Breast epithelium (tissue), 4 donors: Measurements from ENCODE around the gene TNS3. TPM values are rescaled to one million over a fixed set of nuclear protein-coding genes. Genes with fewer than 3 reads are reported as not detected.

ENCODE experiments used
- DNase-seq, 2 donors: peaks; one replicate each; pipeline ENCODE4 v3.0.0-alpha.2; 2019; ENCODE audit warnings: low spot score in 2 of 2
- H3K27ac ChIP-seq, 2 donors: fragments of 200-600 bp; sonication (generic) in 1 of 2; one replicate each; pipeline ENCODE4 v1.5.1; 2016 to 2019; ENCODE audit warnings: mild to moderate bottlenecking in 1 of 2
- H3K27me3 ChIP-seq, 2 donors: fragments of 200-600 bp; sonication (generic) in 1 of 2; one replicate each; pipeline versions ENCODE4 v1.5.1 to v1.6.0; 2017 to 2019; ENCODE audit warnings: control low read depth in 1 of 2, mild to moderate bottlenecking in 1 of 2
- H3K36me3 ChIP-seq: fragments of 200-600 bp; one replicate; pipeline ENCODE4 v1.5.1; 2019
- H3K4me1 ChIP-seq, 2 donors: fragments of 200-600 bp; sonication (generic); one replicate each; pipeline ENCODE4 v1.5.1; 2016 to 2019; ENCODE audit warnings: control low read depth in 1 of 2
- H3K4me3 ChIP-seq, 3 donors: fragments of 200-600 bp; sonication (generic); 1 replicate in 2 of 3; 2 replicates in 1 of 3; pipeline ENCODE4 v1.5.1; 2016 to 2019; ENCODE audit warnings: mild to moderate bottlenecking in 3 of 3, moderate library complexity in 2 of 3
- H3K9me3 ChIP-seq, 2 donors: fragments of 200-600 bp; sonication (generic) in 1 of 2; one replicate each; pipeline ENCODE4 v1.5.1; 2016 to 2019; ENCODE audit warnings: control low read depth in 1 of 2
- POLR2A ChIP-seq: fragments of 450-650 bp; IDR thresholded peaks from one replicate; pipeline ENCODE4 v1.6.1; 2016; ENCODE audit warnings: antibody characterized with exemption, mild to moderate bottlenecking, moderate library complexity
- POLR2AphosphoS5 ChIP-seq, 3 donors: sonication (generic); formaldehyde crosslinking; IDR thresholded peaks; one replicate each; pipeline ENCODE4 v1.6.1; 2017; ENCODE audit warnings: antibody characterized with exemption in 3 of 3
- intact Hi-C: fragments of 100-400 bp; cut with DNase I; formaldehyde crosslinking; loops from one replicate; pipeline ENCODE4 v1.15.1; 2023; ENCODE audit warnings: low total_unique reads
- total RNA-seq, 3 donors: library from RNA; depleted of rRNA; stranded (reverse); fragments of >200 nt; gene quantifications; one replicate each; pipeline ENCODE4 v1.1.0, GENCODE V29; 2016
- TF ChIP-seq, protein P1 (sequence below), 3 donors: fragments of 450-650 bp; IDR thresholded peaks; one replicate each; pipeline ENCODE4 v1.5.1; 2016 to 2017; ENCODE audit warnings: antibody characterized with exemption in 3 of 3, mild to moderate bottlenecking in 3 of 3, moderate library complexity in 3 of 3

TNS3 gene
- 10 to 100 TPM; 41.0 to 78.1 (median 56.2) TPM for total RNA-seq

- Histone ChIP-seq H3K4me3 (peak within 1 kb of the TSS; percentile 68 to 89 (median 71)), H3K9me3 (peaks cover 0 to 4% of the 10 kb centered on the region in 2 donors), H3K4me1 (peaks cover 0 to 15% of the 10 kb centered on the region in 2 donors), H3K36me3 (no peaks in the 10 kb centered on the region), H3K27ac (peak within 1 kb of the TSS; percentile 68 to 85), H3K27me3 (no peaks in the 10 kb centered on the region)
- intact Hi-C loops = loop anchor here (1.0 kb wide), 1 partner anchor 122 kb away; no protein-coding TSS in a partner anchor
- TF ChIP-seq, protein P1, sequence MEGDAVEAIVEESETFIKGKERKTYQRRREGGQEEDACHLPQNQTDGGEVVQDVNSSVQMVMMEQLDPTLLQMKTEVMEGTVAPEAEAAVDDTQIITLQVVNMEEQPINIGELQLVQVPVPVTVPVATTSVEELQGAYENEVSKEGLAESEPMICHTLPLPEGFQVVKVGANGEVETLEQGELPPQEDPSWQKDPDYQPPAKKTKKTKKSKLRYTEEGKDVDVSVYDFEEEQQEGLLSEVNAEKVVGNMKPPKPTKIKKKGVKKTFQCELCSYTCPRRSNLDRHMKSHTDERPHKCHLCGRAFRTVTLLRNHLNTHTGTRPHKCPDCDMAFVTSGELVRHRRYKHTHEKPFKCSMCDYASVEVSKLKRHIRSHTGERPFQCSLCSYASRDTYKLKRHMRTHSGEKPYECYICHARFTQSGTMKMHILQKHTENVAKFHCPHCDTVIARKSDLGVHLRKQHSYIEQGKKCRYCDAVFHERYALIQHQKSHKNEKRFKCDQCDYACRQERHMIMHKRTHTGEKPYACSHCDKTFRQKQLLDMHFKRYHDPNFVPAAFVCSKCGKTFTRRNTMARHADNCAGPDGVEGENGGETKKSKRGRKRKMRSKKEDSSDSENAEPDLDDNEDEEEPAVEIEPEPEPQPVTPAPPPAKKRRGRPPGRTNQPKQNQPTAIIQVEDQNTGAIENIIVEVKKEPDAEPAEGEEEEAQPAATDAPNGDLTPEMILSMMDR (IDR thresholded peaks at IDR 0.05) = peak in 1 of 3 donors; percentile 29
- no peak for TF ChIP-seq POLR2AphosphoS5 (IDR thresholded peaks at IDR 0.05)
- TF ChIP-seq POLR2A = no peak
- DNase-seq = no peak
Measured at GRCh38 chr7:47581804-47582763, at the start of gene TNS3. TNS3 (minus strand) TSS chr7:47582111; CDS start chr7:47439636, 142,475 bp downstream.

GRCh38 chr7:47631711-47632110 lies 49.8 kb upstream of the TNS3 start:
- no peak overlapping the region for H3K4me3 ChIP-seq
- no peak for TF ChIP-seq POLR2A
- TF ChIP-seq POLR2AphosphoS5 (IDR thresholded peaks at IDR 0.05) = no peak
- TF ChIP-seq, protein P1 (IDR thresholded peaks at IDR 0.05) = no peak
- intact Hi-C loops = no loop called here
- no peak overlapping the region for H3K27ac ChIP-seq
- no peaks in the 10 kb centered on the region for H3K27me3 ChIP-seq
- DNase-seq = no peak
- no peaks in the 10 kb centered on the region for H3K36me3 ChIP-seq
- H3K4me1 ChIP-seq = no peaks in the 10 kb centered on the region
- H3K9me3 ChIP-seq = no peaks in the 10 kb centered on the region

GRCh38 chr7:47627580-47628283 lies 45.8 kb upstream of the TNS3 start:
- H3K27me3 ChIP-seq = no peaks in the 10 kb centered on the region
- no peak for DNase-seq
- H3K27ac ChIP-seq = no peak overlapping the region
- intact Hi-C loops = no loop called here
- no peaks in the 10 kb centered on the region for H3K9me3 ChIP-seq
- H3K4me3 ChIP-seq = no peak overlapping the region
- no peaks in the 10 kb centered on the region for H3K36me3 ChIP-seq
- no peaks in the 10 kb centered on the region for H3K4me1 ChIP-seq
- TF ChIP-seq POLR2A = no peak
- TF ChIP-seq POLR2AphosphoS5 (IDR thresholded peaks at IDR 0.05) = no peak
- TF ChIP-seq, protein P1 (IDR thresholded peaks at IDR 0.05) = no peak

DNA sequence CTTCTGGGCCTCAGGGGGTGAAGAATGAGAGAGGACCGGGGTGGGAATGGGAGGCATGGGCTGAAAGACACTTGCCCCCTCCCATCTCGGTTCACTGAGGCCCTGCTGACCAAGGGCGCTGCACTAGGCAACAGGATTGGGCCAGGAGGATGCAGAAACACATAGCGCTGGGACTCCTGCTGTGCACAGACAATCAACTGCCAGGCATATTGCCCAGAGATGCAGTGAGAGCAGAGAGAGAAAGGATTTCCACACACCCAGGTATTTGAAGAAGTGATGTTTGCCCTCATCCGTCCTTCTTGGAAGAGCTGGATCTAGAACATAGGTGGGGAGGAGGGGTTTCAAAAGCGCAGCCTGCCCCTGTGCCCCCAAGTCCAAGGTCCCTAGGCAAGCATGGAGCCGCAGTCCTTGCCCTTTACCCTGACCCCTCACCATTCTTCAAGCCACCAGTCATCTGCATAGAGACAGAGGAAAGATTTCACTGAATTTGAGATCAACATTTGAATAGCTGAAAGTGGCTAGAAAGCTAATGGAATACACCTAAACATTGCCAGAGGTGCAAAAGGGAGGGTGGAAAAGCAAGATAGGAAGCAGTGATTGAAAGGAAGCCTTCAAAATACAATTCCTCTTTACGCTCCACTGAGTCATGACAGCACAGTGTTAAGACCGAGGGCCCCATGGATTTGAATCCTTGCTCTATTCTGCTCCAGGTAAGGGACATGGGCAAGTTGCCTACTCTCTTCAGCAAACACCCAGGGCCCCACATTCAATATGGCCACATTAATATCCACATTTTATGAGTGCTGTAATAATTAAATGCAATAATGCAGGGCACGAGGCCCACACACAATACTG lies 44.2 kb upstream of the TNS3 start:
- Histone ChIP-seq H3K27ac (no peak overlapping the region), H3K36me3 (no peaks in the 10 kb centered on the region), H3K4me1 (no peaks in the 10 kb centered on the region), H3K9me3 (no peaks in the 10 kb centered on the region), H3K4me3 (no peak overlapping the region), H3K27me3 (no peaks in the 10 kb centered on the region)
- TF ChIP-seq POLR2AphosphoS5 (IDR thresholded peaks at IDR 0.05) (no peak), POLR2A (no peak)
- TF ChIP-seq, protein P1 (IDR thresholded peaks at IDR 0.05) = no peak
- intact Hi-C loops = no loop called here
- DNase-seq = no peak
